A549 (cell line): Measurements from ENCODE around the gene SURF6. TPM values are rescaled to one million over a fixed set of nuclear protein-coding genes. Genes with fewer than 3 reads are reported as not detected.
"Not testable (repeated sequence)": the region's sequence is repeated elsewhere in the genome, so short reads cannot be mapped to it uniquely, and the experiment has no call there.

ENCODE experiments used
- ATAC-seq, 2 experiments: fragments of 200-7000 bp in 1 of 2; fragments of >200 bp in 1 of 2; cut with Nextera tagmentation in 1 of 2; cut with Tn5 transposase in 1 of 2; 3 replicates each; pipeline versions ENCODE4 v1.8.0 to v1.9.1; 2018 to 2020; ENCODE audit warnings: mild to moderate bottlenecking in 1 of 2, moderate library complexity in 1 of 2
- CTCF ChIA-PET: fragments of 300-600 bp; sonication (Branson Sonifier 250); formaldehyde crosslinking; extraction: SDS; loops from one replicate; lab custom pipeline; 2021; ENCODE audit warnings: antibody characterized with exemption, inconsistent platforms; lab: Yijun Ruan, JAX
- POLR2A ChIA-PET: fragments of 350-600 bp; formaldehyde crosslinking; extraction: SDS; loops from one replicate; lab custom pipeline; 2021; ENCODE audit warnings: antibody characterized with exemption, inconsistent platforms; lab: Yijun Ruan, JAX
- DNase-seq, 2 experiments: peaks; one replicate each; pipeline versions ENCODE4 v3.0.0 to v3.0.0-alpha.2; 2011 to 2016; ENCODE audit warnings: low read depth in 1 of 2, low spot score in 1 of 2
- FAIRE-seq: peaks from 2 replicates; lab custom pipeline; 2011; peaks lifted over from hg19 to GRCh38; lab: Jason Lieb, UNC
- H3K27ac ChIP-seq, 2 experiments: fragments of >200 bp; sonication (Bioruptor Twin); formaldehyde crosslinking; 3 replicates each; pipeline ENCODE4 v1.5.1; 2016 to 2017
- H3K4me1 ChIP-seq: fragments of >200 bp; sonication (Bioruptor Twin); formaldehyde crosslinking; 3 replicates; pipeline ENCODE4 v1.6.1; 2016
- H3K4me2 ChIP-seq: fragments of >200 bp; sonication (Bioruptor Twin); formaldehyde crosslinking; 3 replicates; pipeline ENCODE4 v1.6.1; 2016
- H3K4me3 ChIP-seq: fragments of >200 bp; sonication (Bioruptor Twin); formaldehyde crosslinking; 3 replicates; pipeline ENCODE4 v1.5.1; 2016
- H3K9me3 ChIP-seq: fragments of >200 bp; sonication (Bioruptor Twin); formaldehyde crosslinking; 3 replicates; pipeline ENCODE4 v1.6.1; 2016
- CBX2 ChIP-seq: fragments of 200-600 bp; sonication (generic); IDR thresholded peaks from 2 replicates; pipeline ENCODE4 v1.6.1; 2016; ENCODE audit warnings: low read depth, mild to moderate bottlenecking, borderline replicate concordance
- CHD4 ChIP-seq: fragments of 200-600 bp; sonication (generic); IDR thresholded peaks from 2 replicates; pipeline ENCODE4 v1.6.1; 2016; ENCODE audit warnings: antibody characterized with exemption, mild to moderate bottlenecking, borderline replicate concordance
- EHMT2 ChIP-seq: fragments of 200-600 bp; sonication (generic); IDR thresholded peaks from 2 replicates; pipeline ENCODE4 v1.6.1; 2016; ENCODE audit warnings: antibody characterized with exemption, low read depth, mild to moderate bottlenecking, moderate library complexity
- FOSB ChIP-seq: fragments of 250-450 bp; sonication (Bioruptor Pico); IDR thresholded peaks from 2 replicates; pipeline ENCODE4 v1.5.0; 2020; ENCODE audit warnings: mild to moderate bottlenecking, moderate library complexity
- GATA3 ChIP-seq: IDR thresholded peaks from 2 replicates; pipeline ENCODE4 v1.6.1; 2012; ENCODE audit warnings: borderline replicate concordance
- HDAC2 ChIP-seq: fragments of 200-600 bp; sonication (generic); IDR thresholded peaks from 2 replicates; pipeline ENCODE4 v1.6.1; 2016
- HES2 ChIP-seq: fragments of >200 bp; sonication (Bioruptor Twin); formaldehyde crosslinking; IDR thresholded peaks from 2 replicates; pipeline ENCODE4 v1.6.1; 2016
- HMGXB4 ChIP-seq: fragments of 250-450 bp; sonication (Bioruptor Pico); IDR thresholded peaks from 2 replicates; pipeline ENCODE4 v1.5.0; 2021; ENCODE audit warnings: mild to moderate bottlenecking, moderate library complexity, borderline replicate concordance
- KDM5A ChIP-seq: fragments of 200-600 bp; sonication (generic); IDR thresholded peaks from 2 replicates; pipeline ENCODE4 v1.6.1; 2016; ENCODE audit warnings: antibody characterized with exemption, mild to moderate bottlenecking
- MAX ChIP-seq: IDR thresholded peaks from 2 replicates; pipeline ENCODE4 v1.6.1; 2012
- MAZ ChIP-seq: fragments of 150-350 bp; IDR thresholded peaks from 2 replicates; pipeline ENCODE4 v1.6.1; 2014; ENCODE audit warnings: antibody characterized with exemption, low read depth, low read length, borderline replicate concordance
- MYC ChIP-seq: IDR thresholded peaks from 2 replicates; pipeline ENCODE4 v1.6.1; 2012; ENCODE audit warnings: mild to moderate bottlenecking, inconsistent platforms, low read length, improper control_type of control experiment, borderline replicate concordance
- NR3C1 ChIP-seq: fragments of >200 bp; sonication (Bioruptor Twin); formaldehyde crosslinking; IDR thresholded peaks from 3 replicates; pipeline ENCODE4 v1.6.1; 2017
- RARB ChIP-seq: fragments of 250-450 bp; sonication (Bioruptor Pico); IDR thresholded peaks from 2 replicates; pipeline ENCODE4 v1.8.0; 2021; ENCODE audit warnings: mild to moderate bottlenecking, moderate library complexity
- RCOR1 ChIP-seq: fragments of 150-350 bp; IDR thresholded peaks from 2 replicates; pipeline ENCODE4 v1.6.1; 2014; ENCODE audit warnings: antibody characterized with exemption, low read length, low read depth
- SREBF2 ChIP-seq: fragments of 450-650 bp; IDR thresholded peaks from 2 replicates; pipeline ENCODE4 v1.6.1; 2014; ENCODE audit warnings: mild to moderate bottlenecking, moderate library complexity
- ZNF302 ChIP-seq: fragments of 250-450 bp; sonication (Bioruptor Pico); IDR thresholded peaks from 2 replicates; pipeline ENCODE4 v1.9.0; 2021; ENCODE audit warnings: inconsistent platforms, mild to moderate bottlenecking, moderate library complexity
- ZSCAN20 ChIP-seq: fragments of 250-450 bp; sonication (Bioruptor Pico); IDR thresholded peaks from 2 replicates; pipeline ENCODE4 v1.8.0; 2022; ENCODE audit warnings: mild to moderate bottlenecking, moderate library complexity
- WGBS: methylation state at CpG from one replicate; pipeline ENCODE4 v1.1.6; 2017; ENCODE audit errors: missing lambda C conversion rate; 5-methylcytosine and 5-hydroxymethylcytosine counted together
- polyA plus RNA-seq, 4 experiments: library from polyadenylated mRNA; depleted of rRNA in 3 of 4; stranded (reverse); fragments of >200 nt; fragmentation: RNase III in 1 of 4; extraction: RNeasy Plus Mini Kit Qiagen cat#74134 plus additional on column Dnase treatment in 1 of 4; gene quantifications; 2 replicates in 3 of 4; 3 replicates in 1 of 4; pipeline ENCODE4 v1.2.3, GENCODE V29; 2011 to 2017

The SURF6 gene
- polyA plus RNA-seq, 2 of the 4 experiments (the other 2 are of a cell fraction) = 10.5 to 25.1 TPM

GRCh38 chr9:133304158-133304470, 31.9 kb downstream of the SURF6 start:
- DNase-seq (no peak), FAIRE-seq (no peak), ATAC-seq (no peak)
- no peak overlapping the region for H3K4me3 ChIP-seq
- ChIA-PET CTCF (interaction anchor here (1.2 to 1.4 kb wide), 3 partner anchors 22 to 118 kb away, joined by 3 to 5 read pairs (median 3); no protein-coding TSS in a partner anchor), POLR2A (no interaction called here)
- 0 out of 3 replicates have a peak, but pooled peaks cover under 1% of the 10 kb centered on the region for H3K9me3 ChIP-seq
- H3K27ac ChIP-seq = no peak overlapping the region
- WGBS = 65% methylated on average over 9 of the region's 13 CpGs
- H3K4me1 ChIP-seq = no peaks in the 10 kb centered on the region
- no peak for TF ChIP-seq ZSCAN20 (CRISPR knock-in tag)
- TF ChIP-seq NR3C1 = no peak
- TF ChIP-seq GATA3 = no peak
- TF ChIP-seq SREBF2 = no peak
- TF ChIP-seq FOSB (CRISPR knock-in tag) = no peak
- TF ChIP-seq CBX2 = no peak
- TF ChIP-seq MYC = no peak
- no peak for TF ChIP-seq EHMT2
- TF ChIP-seq ZNF302 (CRISPR knock-in tag) = no peak
- no peak for TF ChIP-seq CHD4
- no peak for TF ChIP-seq MAX
- no peak overlapping the region for H3K4me2 ChIP-seq

- TF ChIP-seq ZNF302 (CRISPR knock-in tag) = no peak
- no peak for DNase-seq
- POLR2A ChIA-PET = no interaction called here
- Histone ChIP-seq H3K27ac (no peak overlapping the region), H3K4me2 (no peak overlapping the region), H3K4me3 (no peak overlapping the region), H3K9me3 (no peaks in the 10 kb centered on the region), H3K4me1 (no peaks in the 10 kb centered on the region)
- no peak for FAIRE-seq
- WGBS = 64% methylated on average over 19 of the region's 26 CpGs
- ATAC-seq = no peak
- CTCF ChIA-PET = interaction anchor here (1.2 to 1.4 kb wide), 3 partner anchors 21 to 118 kb away, joined by 3 to 5 read pairs (median 3); no protein-coding TSS in a partner anchor
These were observed 32.5 kb downstream of the SURF6 start for GRCh38 chr9:133303266-133304157.

- DNase-seq (no peak), ATAC-seq (no peak), FAIRE-seq (no peak)
- Histone ChIP-seq H3K4me2 (no peak overlapping the region), H3K27ac (no peak overlapping the region), H3K9me3 (no peaks in the 10 kb centered on the region), H3K4me3 (no peak overlapping the region), H3K4me1 (no peaks in the 10 kb centered on the region)
- TF ChIP-seq MAZ (no peak), KDM5A (no peak), RCOR1 (no peak), NR3C1 (no peak), HDAC2 (no peak), HMGXB4 (CRISPR knock-in tag) (no peak), RARB (CRISPR knock-in tag) (no peak), HES2 (no peak)
- WGBS = 78% methylated on average over 13 of the region's 13 CpGs
- ChIA-PET CTCF (no interaction called here), POLR2A (no interaction called here)
These were observed 34.4 kb downstream of the SURF6 start for GRCh38 chr9:133301253-133302230.

GRCh38 chr9:133299996-133300395, 36.0 kb downstream of the SURF6 start:
- DNase-seq, H3K9me3 ChIP-seq, H3K4me1 ChIP-seq, POLR2A ChIA-PET, FAIRE-seq, H3K4me3 ChIP-seq, H3K27ac ChIP-seq, CTCF ChIA-PET: not testable (repeated sequence)
- peak overlapping the region; percentile 58; the same call in 1 of the 3 replicates for H3K4me2 ChIP-seq
- WGBS = 13% methylated on average over 11 of the region's 16 CpGs
- peak; percentile 43 to 46; a peak in 2 of 6 replicates for ATAC-seq
